Measurements from ENCODE around the gene ATG9A.

Gene ATG9A

DNA sequence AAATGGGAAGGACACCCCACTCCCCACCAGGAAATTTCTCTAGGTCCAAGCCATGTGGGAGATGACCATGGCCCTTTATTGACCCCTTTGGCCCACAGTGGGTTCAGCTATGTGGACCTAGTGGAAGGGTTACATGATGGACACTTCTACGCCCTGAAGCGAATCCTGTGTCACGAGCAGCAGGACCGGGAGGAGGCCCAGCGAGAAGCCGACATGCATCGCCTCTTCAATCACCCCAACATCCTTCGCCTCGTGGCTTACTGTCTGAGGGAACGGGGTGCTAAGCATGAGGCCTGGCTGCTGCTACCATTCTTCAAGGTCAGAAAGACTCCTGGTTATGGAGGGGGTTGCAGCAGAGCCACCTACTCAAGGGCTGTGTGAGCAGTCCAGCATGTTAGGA is 17.1 kb upstream of the ATG9A start:
- Mint-ChIP-seq H3K36me3 (peaks cover 38% of the 10 kb centered on the region), H3K27me3 (no peaks in the 10 kb centered on the region), H3K4me1 (peaks cover 58% of the 10 kb centered on the region), H3K4me3 (peak overlapping the region; percentile 58), H3K9me3 (no peaks in the 10 kb centered on the region), H3K27ac (peak overlapping the region; percentile 89)
- ATAC-seq: no peak

DNA sequence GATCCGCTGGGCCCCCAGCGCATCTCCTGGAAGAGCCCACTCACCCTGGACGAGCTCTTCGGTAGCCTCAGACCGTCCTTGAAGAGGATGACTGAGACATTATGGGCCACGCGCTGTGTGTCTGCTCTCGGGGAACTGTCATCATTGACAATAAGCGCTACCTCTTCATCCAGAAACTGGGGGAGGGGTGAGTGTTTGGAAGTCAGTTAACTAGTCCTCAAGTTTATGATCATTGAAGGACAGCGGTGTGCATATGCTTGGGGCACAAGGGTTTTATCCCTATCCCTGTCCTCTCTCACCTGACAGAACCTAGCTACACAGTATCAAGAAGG is 16.4 kb upstream of the ATG9A start:
- peak overlapping the region; percentile 90 for H3K4me3 Mint-ChIP-seq
- peak overlapping the region; percentile 89 for H3K27ac Mint-ChIP-seq
- ATAC-seq: no peak
- H3K36me3 Mint-ChIP-seq: peaks cover 31% of the 10 kb centered on the region
- no peaks in the 10 kb centered on the region for H3K9me3 Mint-ChIP-seq
- H3K27me3 Mint-ChIP-seq: no peaks in the 10 kb centered on the region
- peaks cover 51% of the 10 kb centered on the region for H3K4me1 Mint-ChIP-seq

DNA sequence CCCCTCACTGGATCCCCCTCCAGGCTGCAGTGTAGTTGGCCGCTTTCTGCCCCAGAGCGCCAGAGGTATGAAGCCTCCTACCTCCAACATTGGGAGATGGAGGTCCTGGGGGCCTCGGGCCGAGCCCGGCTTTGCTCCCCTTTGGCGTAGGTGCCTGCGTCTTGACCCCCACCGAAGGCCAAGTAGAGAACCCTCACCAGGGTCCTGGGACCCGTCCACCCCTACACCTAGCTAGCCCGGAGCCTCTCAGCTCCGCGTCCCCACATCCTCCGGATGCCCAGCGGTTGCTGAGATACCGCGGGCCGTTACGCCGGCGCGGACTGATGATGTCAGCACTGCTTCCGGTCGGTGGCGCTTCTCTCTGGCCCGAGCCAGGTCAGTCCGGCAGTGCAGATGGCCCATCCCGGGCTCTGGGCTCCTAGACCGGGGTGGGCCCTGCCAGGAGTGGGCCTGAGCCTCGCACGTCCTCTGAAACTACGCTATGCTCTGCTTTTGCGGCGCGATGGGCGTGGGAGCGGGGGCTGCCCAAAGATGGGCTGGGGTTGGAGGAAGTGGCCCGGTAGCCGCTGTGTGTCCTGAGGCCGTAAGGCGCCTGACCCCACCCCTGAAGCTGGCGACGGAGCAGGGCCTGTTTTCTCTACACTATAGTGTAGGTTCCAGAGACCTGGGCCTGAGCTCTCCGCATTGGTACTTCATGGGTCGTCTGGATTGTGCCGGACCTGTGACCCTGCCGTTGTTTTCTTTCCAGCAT is 15.9 kb upstream of the ATG9A start, which contains the start of the genes GLB1L and STK16:
GLB1L (minus strand) TSS at position 297 of the 751 bp plus-strand sequence. CDS start 1,871 bp downstream, outside the sequence.
STK16 (plus strand) TSS at position 332 of the 751 bp plus-strand sequence. CDS start 521 bp downstream, outside the sequence.
- Mint-ChIP-seq H3K36me3 (peaks cover 25% of the 10 kb centered on the region), H3K9me3 (no peaks in the 10 kb centered on the region), H3K27ac (peak within 1 kb of the TSS; percentile 89), H3K4me1 (peaks cover 46% of the 10 kb centered on the region), H3K27me3 (no peaks in the 10 kb centered on the region), H3K4me3 (peak within 1 kb of the TSS; percentile 90)
- peak; percentile 88 for ATAC-seq

DNA sequence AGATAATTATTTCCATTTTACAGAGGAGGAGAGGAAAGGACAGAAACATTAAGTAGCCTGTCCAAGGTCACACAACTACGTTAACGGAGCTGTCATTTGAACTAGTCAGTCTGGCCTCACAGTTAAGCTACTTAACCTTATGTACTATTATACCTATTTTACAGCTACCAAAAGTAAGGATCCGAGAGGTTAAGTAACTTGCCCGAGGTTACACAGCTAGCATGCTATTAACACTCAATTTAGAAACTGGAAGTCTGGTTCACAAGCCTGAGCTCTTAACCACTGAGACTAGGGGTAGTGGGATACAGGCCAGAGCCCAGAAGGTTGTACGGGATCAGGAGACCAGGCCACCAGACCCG is 15.3 kb upstream of the ATG9A start:
- H3K4me3 Mint-ChIP-seq: peak overlapping the region; percentile 90
- H3K9me3 Mint-ChIP-seq: no peaks in the 10 kb centered on the region
- peak overlapping the region; percentile 89 for H3K27ac Mint-ChIP-seq
- no peak for ATAC-seq
- H3K36me3 Mint-ChIP-seq: peaks cover 21% of the 10 kb centered on the region
- H3K27me3 Mint-ChIP-seq: no peaks in the 10 kb centered on the region
- peaks cover 40% of the 10 kb centered on the region for H3K4me1 Mint-ChIP-seq

DNA sequence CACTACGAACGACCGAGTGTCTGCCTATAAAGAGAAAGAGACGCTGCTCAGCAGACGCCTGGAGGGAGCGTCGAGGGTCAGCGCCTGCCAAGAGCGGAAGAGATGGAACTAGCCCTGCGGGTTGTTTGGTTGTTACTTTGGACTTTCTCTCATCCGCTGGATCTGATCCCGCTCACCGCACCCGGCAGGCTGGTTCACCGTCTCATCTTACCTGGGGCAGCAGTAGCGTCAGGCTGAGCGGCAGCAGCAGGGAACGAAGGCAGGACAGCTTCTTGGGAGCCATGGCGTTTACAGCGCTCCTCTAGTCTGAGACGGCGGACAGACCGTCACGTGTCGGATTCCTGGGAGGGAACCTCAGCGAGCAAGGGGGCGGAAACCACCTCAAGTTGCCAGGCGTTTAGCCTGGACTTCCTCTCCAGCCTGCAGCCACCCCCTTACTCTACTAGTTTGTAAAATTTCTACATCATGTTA is 13.9 kb upstream of the ATG9A start:
- peak overlapping the region; percentile 47 for H3K4me3 Mint-ChIP-seq
- no peaks in the 10 kb centered on the region for H3K27me3 Mint-ChIP-seq
- H3K36me3 Mint-ChIP-seq: peaks cover 13% of the 10 kb centered on the region
- H3K9me3 Mint-ChIP-seq: no peaks in the 10 kb centered on the region
- ATAC-seq: no peak
- H3K4me1 Mint-ChIP-seq: peaks cover 26% of the 10 kb centered on the region
- H3K27ac Mint-ChIP-seq: no peak overlapping the region

DNA sequence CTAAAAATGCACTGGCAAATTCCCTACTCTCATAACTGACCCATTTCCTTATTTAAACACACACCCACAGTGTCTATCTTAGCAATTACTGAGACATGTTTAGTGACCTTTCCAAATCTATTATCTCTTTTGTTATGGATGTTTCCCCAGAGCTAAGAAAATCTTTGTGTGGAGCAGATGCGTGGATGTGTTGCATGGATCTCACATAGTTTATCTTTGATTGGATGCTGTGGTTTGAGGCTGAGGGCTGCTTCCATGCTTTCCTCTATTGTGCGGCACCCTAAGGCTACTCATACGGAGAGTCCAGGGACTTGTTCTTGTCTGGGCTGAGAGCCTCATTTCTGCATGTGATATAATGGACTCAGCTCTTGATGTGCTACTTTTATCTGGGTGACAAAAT is 4.9 kb upstream of the ATG9A start:
- peaks cover 9% of the 10 kb centered on the region for H3K4me1 Mint-ChIP-seq
- H3K36me3 Mint-ChIP-seq: peaks cover 59% of the 10 kb centered on the region
- H3K27ac Mint-ChIP-seq: no peak overlapping the region
- H3K4me3 Mint-ChIP-seq: no peak overlapping the region
- no peaks in the 10 kb centered on the region for H3K27me3 Mint-ChIP-seq
- no peak for ATAC-seq
- H3K9me3 Mint-ChIP-seq: no peaks in the 10 kb centered on the region

DNA sequence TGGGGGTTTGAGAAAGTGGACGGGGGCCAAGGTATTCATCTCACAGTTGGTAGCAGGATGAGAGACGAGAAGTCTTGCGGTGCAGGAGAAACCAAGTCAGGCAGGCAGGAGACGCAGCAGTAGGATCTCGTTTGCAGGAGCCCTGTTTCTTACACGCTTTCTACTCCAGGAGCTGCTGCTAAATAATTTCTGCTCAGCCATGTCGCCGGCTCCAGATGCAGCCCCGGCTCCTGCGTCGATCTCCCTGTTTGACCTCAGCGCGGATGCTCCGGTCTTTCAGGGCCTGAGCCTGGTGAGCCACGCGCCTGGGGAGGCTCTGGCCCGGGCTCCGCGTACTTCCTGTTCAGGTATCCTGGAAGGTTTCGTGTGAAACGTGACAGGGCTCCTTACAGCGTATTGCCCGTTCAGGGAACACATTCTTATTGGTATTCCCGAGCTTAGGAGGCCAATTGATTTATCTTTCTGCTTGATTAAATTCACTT is 664 bp upstream of the ATG9A start:
- peaks cover 41% of the 10 kb centered on the region for H3K4me1 Mint-ChIP-seq
- H3K36me3 Mint-ChIP-seq: peaks cover 42% of the 10 kb centered on the region
- peak overlapping the region; percentile 95 for H3K27ac Mint-ChIP-seq
- no peaks in the 10 kb centered on the region for H3K27me3 Mint-ChIP-seq
- peak; percentile 29 for ATAC-seq
- peak overlapping the region; percentile 99 for H3K4me3 Mint-ChIP-seq
- H3K9me3 Mint-ChIP-seq: no peaks in the 10 kb centered on the region

DNA sequence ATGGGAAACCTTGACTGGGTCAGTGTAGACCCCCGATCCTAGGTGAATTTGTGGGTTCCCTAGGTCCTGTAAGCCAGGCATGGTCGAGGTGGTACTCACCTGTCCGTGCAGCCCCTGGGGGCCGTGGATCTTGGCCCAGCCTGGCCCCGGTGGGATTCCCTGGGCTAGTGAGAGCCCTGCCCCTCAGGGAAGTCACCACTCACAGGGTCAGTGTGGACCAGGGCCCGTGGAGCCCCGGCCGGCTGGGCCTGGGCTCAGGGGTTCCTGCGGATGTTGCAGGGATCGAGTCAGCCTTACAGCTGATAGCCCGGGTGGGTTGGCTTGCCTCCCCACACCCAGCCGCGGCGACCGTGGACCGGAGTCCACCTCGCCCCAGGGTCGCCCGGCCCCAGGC is 528 bp downstream of the ATG9A start:
- no peaks in the 10 kb centered on the region for H3K27me3 Mint-ChIP-seq
- peak overlapping the region; percentile 95 for H3K27ac Mint-ChIP-seq
- H3K36me3 Mint-ChIP-seq: peaks cover 42% of the 10 kb centered on the region
- H3K9me3 Mint-ChIP-seq: no peaks in the 10 kb centered on the region
- no peak for ATAC-seq
- H3K4me1 Mint-ChIP-seq: peaks cover 47% of the 10 kb centered on the region
- peak overlapping the region; percentile 99 for H3K4me3 Mint-ChIP-seq

DNA sequence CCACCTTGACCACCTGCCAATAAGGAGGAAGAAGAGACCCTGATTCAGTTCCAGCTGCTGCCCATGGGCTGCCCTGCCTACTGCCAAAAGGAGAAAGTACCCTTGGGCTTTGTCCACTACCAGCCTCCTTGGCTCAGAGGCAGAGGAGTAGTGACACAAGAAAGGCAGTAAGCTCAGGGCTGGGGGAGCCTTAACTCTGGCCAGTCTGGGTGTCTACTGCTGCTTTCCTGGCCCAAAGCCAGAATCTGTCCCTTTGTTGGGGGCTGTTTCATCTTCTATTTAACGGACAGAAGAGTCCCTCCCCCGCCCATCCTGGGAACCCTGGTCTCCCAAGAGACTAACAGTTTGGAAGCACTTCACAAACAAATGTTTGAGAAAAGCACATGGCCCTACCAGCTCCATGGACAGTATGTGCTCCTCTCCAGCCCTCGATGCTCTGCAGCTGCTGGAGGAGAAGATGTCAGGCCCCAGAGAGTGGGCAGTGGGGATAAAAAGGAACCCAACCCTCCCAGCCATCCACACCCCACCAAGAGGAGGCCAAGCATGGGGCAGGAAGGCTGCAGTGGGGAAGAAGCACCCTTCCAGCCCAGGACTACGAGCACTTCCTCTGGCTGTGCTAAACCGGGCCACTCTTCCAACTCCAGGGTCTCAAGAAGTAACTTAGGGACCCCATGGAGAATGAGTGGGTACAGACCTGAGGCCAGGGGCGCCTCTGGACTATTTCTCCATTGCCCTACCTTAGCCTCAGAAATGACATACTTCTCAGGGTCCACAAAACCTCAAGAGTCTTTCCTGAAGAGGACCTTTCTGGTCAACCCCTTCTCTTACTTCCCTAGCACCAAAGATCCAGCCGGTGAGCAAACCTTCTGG is 1.2 kb downstream of the ATG9A start:
- no peaks in the 10 kb centered on the region for H3K27me3 Mint-ChIP-seq
- ATAC-seq: no peak
- H3K9me3 Mint-ChIP-seq: no peaks in the 10 kb centered on the region
- peaks cover 42% of the 10 kb centered on the region for H3K36me3 Mint-ChIP-seq
- H3K4me1 Mint-ChIP-seq: peaks cover 47% of the 10 kb centered on the region
- peak overlapping the region; percentile 99 for H3K4me3 Mint-ChIP-seq
- H3K27ac Mint-ChIP-seq: peak overlapping the region; percentile 95

DNA sequence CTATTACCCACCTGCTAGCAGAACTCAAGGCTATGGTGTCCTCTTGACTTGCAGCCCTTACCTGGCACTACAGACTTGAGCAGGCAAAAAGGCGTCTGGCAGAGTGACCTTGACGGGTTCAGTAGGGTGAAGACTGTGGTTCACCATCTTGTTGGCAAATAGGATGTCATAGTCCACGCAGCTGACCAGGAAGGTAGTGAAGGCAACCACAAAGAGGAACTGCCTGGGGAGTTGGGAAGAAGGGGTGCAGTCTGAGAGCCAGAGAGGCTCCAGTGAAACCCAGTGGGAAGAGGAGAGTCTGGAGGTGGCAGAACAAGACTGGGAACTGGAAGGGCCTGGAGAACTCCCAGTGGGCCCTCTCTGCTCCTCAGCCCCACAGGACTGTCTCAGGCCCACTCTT is 4.1 kb downstream of the ATG9A start:
- no peaks in the 10 kb centered on the region for H3K9me3 Mint-ChIP-seq
- H3K4me3 Mint-ChIP-seq: no peak overlapping the region
- no peak for ATAC-seq
- H3K4me1 Mint-ChIP-seq: peaks cover 41% of the 10 kb centered on the region
- H3K27me3 Mint-ChIP-seq: no peaks in the 10 kb centered on the region
- H3K27ac Mint-ChIP-seq: no peak overlapping the region
- H3K36me3 Mint-ChIP-seq: peaks cover 58% of the 10 kb centered on the region

DNA sequence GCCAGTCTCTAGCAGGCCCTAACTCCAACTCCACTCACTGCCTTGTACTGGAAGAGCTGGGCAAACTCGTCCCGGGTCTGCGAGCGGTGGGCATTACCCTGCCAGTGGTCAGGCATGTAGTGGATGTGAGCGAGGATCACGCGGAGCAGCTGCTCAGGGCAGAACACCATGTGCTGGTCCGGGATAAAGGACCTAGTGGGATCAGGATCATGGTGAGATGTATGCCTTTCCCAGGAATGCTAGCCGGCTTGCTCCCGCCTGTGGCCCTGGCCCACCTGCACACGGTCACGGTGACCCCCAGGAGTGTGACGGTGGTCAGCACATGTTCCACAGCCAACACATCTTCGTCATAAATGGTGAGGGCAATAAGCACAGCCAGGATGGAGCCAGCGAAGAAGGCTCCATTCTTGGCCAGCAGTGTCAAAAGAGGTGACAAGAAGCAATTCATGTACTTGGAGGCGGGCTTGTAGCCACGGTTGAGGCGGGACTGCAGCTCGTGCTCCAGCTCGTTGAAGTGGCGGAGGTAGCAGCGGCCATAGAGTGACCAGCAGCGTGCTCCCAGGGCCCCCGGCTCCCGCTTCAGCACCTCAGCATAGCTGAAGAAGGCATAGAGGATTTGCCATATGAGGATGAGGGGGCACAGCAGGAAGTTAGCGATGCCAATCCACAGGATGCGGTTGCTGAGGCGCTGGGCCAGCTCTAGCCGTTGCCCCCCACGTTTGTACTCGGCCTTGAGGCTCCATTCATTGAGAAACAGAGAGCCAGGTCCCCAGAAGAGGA is 5.4 kb downstream of the ATG9A start:
- Mint-ChIP-seq H3K27me3 (no peaks in the 10 kb centered on the region), H3K4me1 (peaks cover 48% of the 10 kb centered on the region), H3K9me3 (no peaks in the 10 kb centered on the region), H3K4me3 (no peak overlapping the region), H3K36me3 (peaks cover 56% of the 10 kb centered on the region), H3K27ac (no peak overlapping the region)
- no peak for ATAC-seq

DNA sequence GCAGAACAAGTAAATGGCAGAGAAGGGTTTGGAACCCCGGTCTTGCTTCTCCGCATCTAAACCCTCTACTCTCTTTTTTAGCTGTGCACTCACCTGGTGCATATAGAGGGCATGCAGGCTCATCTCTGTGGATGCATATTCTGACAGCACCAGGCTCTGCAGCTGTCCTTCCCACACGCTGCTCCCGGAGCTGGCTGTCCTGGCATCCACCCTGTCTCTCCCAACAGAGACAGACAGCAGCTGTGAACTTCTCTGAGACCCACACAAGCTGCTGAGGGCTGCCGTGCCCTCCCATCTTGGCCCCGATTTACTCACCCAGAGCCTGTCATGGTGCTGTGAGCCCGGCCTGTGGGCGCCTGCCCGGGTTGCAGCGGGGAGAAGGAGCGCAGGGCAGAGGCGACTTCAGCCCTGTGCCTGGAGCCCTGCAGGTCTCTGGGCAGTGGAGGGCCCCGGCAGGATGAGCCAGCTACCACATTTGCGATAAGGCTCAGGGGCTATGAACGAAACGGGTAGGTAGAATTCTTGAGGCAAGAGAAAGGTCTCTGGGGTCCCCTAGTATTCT is 7.4 kb downstream of the ATG9A start:
- H3K4me3 Mint-ChIP-seq: no peak overlapping the region
- no peaks in the 10 kb centered on the region for H3K27me3 Mint-ChIP-seq
- ATAC-seq: no peak
- peaks cover 42% of the 10 kb centered on the region for H3K4me1 Mint-ChIP-seq
- peaks cover 56% of the 10 kb centered on the region for H3K36me3 Mint-ChIP-seq
- no peaks in the 10 kb centered on the region for H3K9me3 Mint-ChIP-seq
- no peak overlapping the region for H3K27ac Mint-ChIP-seq

DNA sequence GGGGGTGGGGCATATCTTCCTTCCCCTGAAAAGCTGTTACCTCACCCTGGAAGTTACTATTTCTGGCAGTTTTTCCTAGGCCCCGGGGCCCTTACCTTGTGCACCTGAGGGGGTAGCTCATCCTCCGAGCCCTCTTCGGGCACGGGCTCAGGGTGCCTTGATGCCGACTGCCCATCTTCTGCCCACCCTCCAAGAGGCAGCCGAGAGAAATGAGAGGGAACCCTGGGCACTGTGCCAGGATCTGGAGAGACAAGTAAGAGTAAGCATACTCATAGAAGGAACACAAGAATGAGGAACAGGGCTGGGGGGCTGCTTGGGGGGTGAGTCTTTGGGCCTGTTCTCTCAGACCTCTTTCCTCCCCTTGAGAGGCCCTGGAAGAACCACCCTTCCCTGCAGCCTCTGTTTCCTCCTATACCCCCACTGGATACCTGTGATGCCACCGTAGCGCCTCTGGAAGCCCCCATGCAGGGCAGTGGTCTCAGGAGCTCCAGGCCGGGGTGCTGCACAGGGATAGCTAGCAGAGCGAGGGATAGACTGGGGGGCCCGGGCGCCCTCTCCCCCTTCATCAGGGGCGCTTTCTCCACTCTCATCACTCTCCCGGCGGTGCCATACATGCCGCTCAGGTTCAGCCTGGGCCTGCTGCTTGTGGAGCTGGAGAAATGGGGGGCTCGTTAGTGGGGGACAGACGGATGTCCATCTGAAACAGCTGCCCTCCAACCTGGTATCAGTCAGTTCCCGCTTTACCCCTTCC is 8.6 kb downstream of the ATG9A start:
- Mint-ChIP-seq H3K36me3 (peaks cover 57% of the 10 kb centered on the region), H3K4me1 (peaks cover 47% of the 10 kb centered on the region), H3K9me3 (no peaks in the 10 kb centered on the region), H3K4me3 (no peak overlapping the region), H3K27ac (peak overlapping the region; percentile 5), H3K27me3 (no peaks in the 10 kb centered on the region)
- ATAC-seq: no peak
